ENCODE measurements around the gene LRRC8C.

DNA sequence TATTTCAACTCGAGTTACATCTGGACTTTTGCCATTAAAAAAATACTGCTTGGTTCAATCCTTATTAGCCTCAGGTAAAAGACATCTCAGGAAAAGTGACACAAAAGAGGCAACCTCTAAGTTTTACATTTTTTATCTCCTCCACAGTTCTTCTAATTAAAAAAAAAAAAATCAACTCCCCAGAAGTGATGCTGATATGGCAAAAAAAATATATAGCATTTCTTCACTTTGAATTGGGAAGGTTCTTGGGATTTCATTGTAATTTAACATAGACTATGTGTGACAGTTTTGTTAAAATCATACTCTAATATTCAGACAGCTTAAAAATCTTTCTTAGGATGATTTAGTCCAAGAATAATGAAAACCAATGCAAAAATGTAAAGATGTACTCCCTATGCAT lies 87.9 kb downstream of the LRRC8C start:
- TF ChIP-seq, protein P1, sequence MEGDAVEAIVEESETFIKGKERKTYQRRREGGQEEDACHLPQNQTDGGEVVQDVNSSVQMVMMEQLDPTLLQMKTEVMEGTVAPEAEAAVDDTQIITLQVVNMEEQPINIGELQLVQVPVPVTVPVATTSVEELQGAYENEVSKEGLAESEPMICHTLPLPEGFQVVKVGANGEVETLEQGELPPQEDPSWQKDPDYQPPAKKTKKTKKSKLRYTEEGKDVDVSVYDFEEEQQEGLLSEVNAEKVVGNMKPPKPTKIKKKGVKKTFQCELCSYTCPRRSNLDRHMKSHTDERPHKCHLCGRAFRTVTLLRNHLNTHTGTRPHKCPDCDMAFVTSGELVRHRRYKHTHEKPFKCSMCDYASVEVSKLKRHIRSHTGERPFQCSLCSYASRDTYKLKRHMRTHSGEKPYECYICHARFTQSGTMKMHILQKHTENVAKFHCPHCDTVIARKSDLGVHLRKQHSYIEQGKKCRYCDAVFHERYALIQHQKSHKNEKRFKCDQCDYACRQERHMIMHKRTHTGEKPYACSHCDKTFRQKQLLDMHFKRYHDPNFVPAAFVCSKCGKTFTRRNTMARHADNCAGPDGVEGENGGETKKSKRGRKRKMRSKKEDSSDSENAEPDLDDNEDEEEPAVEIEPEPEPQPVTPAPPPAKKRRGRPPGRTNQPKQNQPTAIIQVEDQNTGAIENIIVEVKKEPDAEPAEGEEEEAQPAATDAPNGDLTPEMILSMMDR (IDR thresholded peaks at IDR 0.05), result no peak
- TF ChIP-seq EP300 (IDR thresholded peaks at IDR 0.05), result no peak
- no peak for TF ChIP-seq POLR2AphosphoS5 (IDR thresholded peaks at IDR 0.05)
- TF ChIP-seq POLR2A (IDR thresholded peaks at IDR 0.05), result no peak

All from sigmoid colon (tissue), 4 donors.